Uterus (tissue), 4 donors: Measurements from ENCODE around the gene VPS4B. TPM values are rescaled to one million over a fixed set of nuclear protein-coding genes. Genes with fewer than 3 reads are reported as not detected.

Source experiments
- DNase-seq, 2 donors: peaks; one replicate each; pipeline ENCODE4 v3.0.0-alpha.2; 2019 to 2020
- H3K27ac ChIP-seq, 2 donors: fragments of 200-600 bp; sonication (generic); 1 replicate in 1 of 2; 2 replicates in 1 of 2; pipeline ENCODE4 v1.5.1; 2016 to 2018
- H3K27me3 ChIP-seq, 2 donors: fragments of 200-600 bp; sonication (generic); one replicate each; pipeline ENCODE4 v1.5.1; 2018 to 2019; ENCODE audit warnings: control low read depth in 1 of 2
- H3K36me3 ChIP-seq, 2 donors: fragments of 200-600 bp; sonication (generic); one replicate each; pipeline ENCODE4 v1.5.1; 2019; ENCODE audit warnings: control low read depth in 1 of 2
- H3K4me1 ChIP-seq, 2 donors: fragments of 200-600 bp; sonication (generic); one replicate each; pipeline ENCODE4 v1.5.1; 2018 to 2019; ENCODE audit warnings: control low read depth in 1 of 2
- H3K4me3 ChIP-seq, 2 donors: fragments of 200-600 bp; sonication (generic); 1 replicate in 1 of 2; 2 replicates in 1 of 2; pipeline ENCODE4 v1.5.1; 2018 to 2019; ENCODE audit warnings: mild to moderate bottlenecking in 1 of 2
- H3K9me3 ChIP-seq, 2 donors: fragments of 200-600 bp; sonication (generic); one replicate each; pipeline ENCODE4 v1.5.1; 2019; ENCODE audit warnings: control low read depth in 1 of 2
- POLR2A ChIP-seq, 2 donors: fragments of 450-650 bp; IDR thresholded peaks; one replicate each; pipeline ENCODE4 v1.6.1; 2016; ENCODE audit warnings: antibody characterized with exemption in 2 of 2, mild to moderate bottlenecking in 1 of 2, moderate library complexity in 1 of 2
- intact Hi-C: fragments of 100-400 bp; cut with DNase I; formaldehyde crosslinking; loops from one replicate; pipeline ENCODE4 v1.15.1; 2023; ENCODE audit warnings: low total_unique reads
- total RNA-seq, 4 donors: library from RNA; depleted of rRNA in 3 of 4; stranded (reverse); fragments of >200 nt in 3 of 4; gene quantifications; one replicate each; pipeline versions ENCODE4 v1.1.0 to v1.2.4, GENCODE V29; 2014 to 2023
- TF ChIP-seq, protein P1 (sequence below), 4 experiments: fragments of 200-600 bp in 2 of 4; fragments of 450-650 bp in 2 of 4; sonication (generic) in 2 of 4; IDR thresholded peaks; one replicate each; pipeline ENCODE4 v1.5.1; 2016 to 2019; ENCODE audit warnings: antibody characterized with exemption in 4 of 4, mild to moderate bottlenecking in 2 of 4, moderate library complexity in 1 of 4
- donor health status: DM: yes; HTN: yes; CAD: no.

Gene VPS4B
- total RNA-seq, 4 donors from 2014 or later, result 32.4 to 214 (median 52.2) TPM

- H3K4me1 ChIP-seq, result no peaks in the 10 kb centered on the region
- intact Hi-C loops, result loop anchor here (10.0 kb wide), 1 partner anchor 88 kb away; no protein-coding TSS in a partner anchor
- no peak overlapping the region for H3K4me3 ChIP-seq
- H3K27ac ChIP-seq, result peak overlapping the region; percentile 6 to 41
- H3K36me3 ChIP-seq, result no peaks in the 10 kb centered on the region
- H3K27me3 ChIP-seq, result no peaks in the 10 kb centered on the region
- TF ChIP-seq, protein P1, sequence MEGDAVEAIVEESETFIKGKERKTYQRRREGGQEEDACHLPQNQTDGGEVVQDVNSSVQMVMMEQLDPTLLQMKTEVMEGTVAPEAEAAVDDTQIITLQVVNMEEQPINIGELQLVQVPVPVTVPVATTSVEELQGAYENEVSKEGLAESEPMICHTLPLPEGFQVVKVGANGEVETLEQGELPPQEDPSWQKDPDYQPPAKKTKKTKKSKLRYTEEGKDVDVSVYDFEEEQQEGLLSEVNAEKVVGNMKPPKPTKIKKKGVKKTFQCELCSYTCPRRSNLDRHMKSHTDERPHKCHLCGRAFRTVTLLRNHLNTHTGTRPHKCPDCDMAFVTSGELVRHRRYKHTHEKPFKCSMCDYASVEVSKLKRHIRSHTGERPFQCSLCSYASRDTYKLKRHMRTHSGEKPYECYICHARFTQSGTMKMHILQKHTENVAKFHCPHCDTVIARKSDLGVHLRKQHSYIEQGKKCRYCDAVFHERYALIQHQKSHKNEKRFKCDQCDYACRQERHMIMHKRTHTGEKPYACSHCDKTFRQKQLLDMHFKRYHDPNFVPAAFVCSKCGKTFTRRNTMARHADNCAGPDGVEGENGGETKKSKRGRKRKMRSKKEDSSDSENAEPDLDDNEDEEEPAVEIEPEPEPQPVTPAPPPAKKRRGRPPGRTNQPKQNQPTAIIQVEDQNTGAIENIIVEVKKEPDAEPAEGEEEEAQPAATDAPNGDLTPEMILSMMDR (IDR thresholded peaks at IDR 0.05), result no peak
- TF ChIP-seq POLR2A (IDR thresholded peaks at IDR 0.05), result no peak
- H3K9me3 ChIP-seq, result no peaks in the 10 kb centered on the region
- no peak for DNase-seq
Observed at GRCh38 chr18:63346480-63347183, 75.6 kb downstream of the VPS4B start.

- H3K4me1 ChIP-seq, result no peaks in the 10 kb centered on the region
- TF ChIP-seq, protein P1 (IDR thresholded peaks at IDR 0.05), result no peak
- no peak for TF ChIP-seq POLR2A (IDR thresholded peaks at IDR 0.05)
- intact Hi-C loops, result loop anchor here (10.0 kb wide), 1 partner anchor 89 kb away; no protein-coding TSS in a partner anchor
- no peaks in the 10 kb centered on the region for H3K27me3 ChIP-seq
- H3K4me3 ChIP-seq, result no peak overlapping the region
- peak; percentile 36 to 49 for DNase-seq
- H3K27ac ChIP-seq, result peak overlapping the region; percentile 6 to 41
- no peaks in the 10 kb centered on the region for H3K36me3 ChIP-seq
- no peaks in the 10 kb centered on the region for H3K9me3 ChIP-seq
Observed at GRCh38 chr18:63346031-63346430, 76.2 kb downstream of the VPS4B start.

- H3K36me3 ChIP-seq, result no peaks in the 10 kb centered on the region
- H3K9me3 ChIP-seq, result no peaks in the 10 kb centered on the region
- no peaks in the 10 kb centered on the region for H3K27me3 ChIP-seq
- peaks cover 0 to 3% of the 10 kb centered on the region in 2 donors for H3K4me1 ChIP-seq
- no peak for TF ChIP-seq POLR2A (IDR thresholded peaks at IDR 0.05)
- TF ChIP-seq, protein P1 (IDR thresholded peaks at IDR 0.05), result no peak
- intact Hi-C loops, result loop anchor here (10.0 kb wide), 1 partner anchor 90 kb away; no protein-coding TSS in a partner anchor
- no peak overlapping the region for H3K27ac ChIP-seq
- DNase-seq, result no peak
- H3K4me3 ChIP-seq, result no peak overlapping the region
Observed at GRCh38 chr18:63344918-63345317, 77.4 kb downstream of the VPS4B start.

- no peak for DNase-seq
- H3K27ac ChIP-seq, result no peak overlapping the region
- intact Hi-C loops, result loop anchor here (10.0 kb wide), 1 partner anchor 91 kb away; no protein-coding TSS in a partner anchor
- TF ChIP-seq, protein P1 (IDR thresholded peaks at IDR 0.05), result no peak
- TF ChIP-seq POLR2A (IDR thresholded peaks at IDR 0.05), result no peak
- peaks cover 0 to 3% of the 10 kb centered on the region in 2 donors for H3K4me1 ChIP-seq
- H3K27me3 ChIP-seq, result no peaks in the 10 kb centered on the region
- H3K4me3 ChIP-seq, result no peak overlapping the region
- H3K36me3 ChIP-seq, result no peaks in the 10 kb centered on the region
- no peaks in the 10 kb centered on the region for H3K9me3 ChIP-seq
Observed at GRCh38 chr18:63344263-63344662, 78.0 kb downstream of the VPS4B start.

DNA sequence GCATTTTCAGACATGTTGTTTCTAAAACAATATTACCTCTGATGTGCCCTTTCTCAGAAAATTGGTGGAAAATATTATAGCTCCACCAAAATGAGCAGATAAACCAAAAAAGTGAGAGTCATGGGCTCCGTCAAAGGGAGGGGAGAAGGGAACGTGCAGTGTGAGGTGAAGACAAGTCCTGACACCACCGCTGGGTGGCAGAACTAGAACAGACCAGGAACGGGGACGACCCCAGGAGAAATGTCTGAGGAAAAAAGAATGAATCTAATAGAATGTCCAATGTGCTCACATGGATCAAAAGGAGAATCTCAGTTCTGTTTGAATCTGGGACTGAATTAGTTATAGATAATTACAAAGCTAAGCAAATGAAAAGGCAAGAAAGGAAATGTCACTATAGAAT is 80.1 kb downstream of the VPS4B start:
- H3K36me3 ChIP-seq, result no peaks in the 10 kb centered on the region
- H3K4me3 ChIP-seq, result no peak overlapping the region
- no peaks in the 10 kb centered on the region for H3K27me3 ChIP-seq
- peak in 1 of 2 donors; percentile 38 for DNase-seq
- TF ChIP-seq, protein P1 (IDR thresholded peaks at IDR 0.05), result peak; percentile 33 to 40 (median 36)
- TF ChIP-seq POLR2A (IDR thresholded peaks at IDR 0.05), result no peak
- no peak overlapping the region for H3K27ac ChIP-seq
- no peaks in the 10 kb centered on the region for H3K9me3 ChIP-seq
- peaks cover 0 to 3% of the 10 kb centered on the region in 2 donors for H3K4me1 ChIP-seq
- intact Hi-C loops, result loop anchor here (10.0 kb wide), 1 partner anchor 93 kb away; no protein-coding TSS in a partner anchor
